HepG2 (cell line): Measurements from ENCODE around the gene CHRM5. TPM values are rescaled to one million over a fixed set of nuclear protein-coding genes. Genes with fewer than 3 reads are reported as not detected.
A peak's percentile ranks its signal among the peaks of the same experiment; 100 is the strongest.

Source experiments
- ATF1 ChIP-seq: IDR thresholded peaks from 2 replicates; pipeline ENCODE4 v1.6.1; 2016; ENCODE audit warnings: mild to moderate bottlenecking, control low read depth
- CENPX ChIP-seq: sonication (generic); formaldehyde crosslinking; IDR thresholded peaks from 2 replicates; pipeline ENCODE4 v1.9.0; 2021; ENCODE audit warnings: mild to moderate bottlenecking, missing genetic modification reagents, moderate library complexity
- KAT7 ChIP-seq: IDR thresholded peaks from 2 replicates; pipeline ENCODE4 v1.6.1; 2018; ENCODE audit warnings: borderline replicate concordance, missing compliant biosample characterization
- NR2F1 ChIP-seq, 2 experiments: fragments of 450-650 bp in 1 of 2; formaldehyde crosslinking in 1 of 2; IDR thresholded peaks; 2 replicates each; pipeline versions ENCODE4 v1.5.0 to v1.6.1; 2016 to 2020; ENCODE audit warnings: mild to moderate bottlenecking in 1 of 2, missing compliant biosample characterization in 1 of 2, missing genetic modification reagents in 1 of 2, moderate library complexity in 1 of 2
- NR2F2 ChIP-seq: IDR thresholded peaks from 2 replicates; pipeline ENCODE4 v1.6.1; 2012; ENCODE audit warnings: low read depth, inconsistent platforms, borderline replicate concordance
- NR2F6 ChIP-seq, 2 experiments: IDR thresholded peaks; 2 replicates each; pipeline ENCODE4 v1.6.1; 2016; ENCODE audit warnings: antibody characterized with exemption in 1 of 2, mild to moderate bottlenecking in 1 of 2
- RBM22 ChIP-seq: fragments of 200-400 bp; formaldehyde crosslinking; optimal IDR thresholded peaks from 2 replicates; pipeline ENCODE3; 2017; ENCODE audit warnings: mild to moderate bottlenecking, low read length, moderate library complexity
- SMYD3 ChIP-seq: sonication (generic); formaldehyde crosslinking; IDR thresholded peaks from 2 replicates; pipeline ENCODE4 v1.8.1; 2023; ENCODE audit warnings: mild to moderate bottlenecking, missing genetic modification reagents
- U2AF1 ChIP-seq: fragments of 200-400 bp; formaldehyde crosslinking; optimal IDR thresholded peaks from 2 replicates; pipeline ENCODE3; 2017; ENCODE audit warnings: mild to moderate bottlenecking, low read depth, low read length
- ZFP1 ChIP-seq: IDR thresholded peaks from 2 replicates; pipeline ENCODE4 v1.6.1; 2016
- ZNF136 ChIP-seq: sonication (generic); formaldehyde crosslinking; IDR thresholded peaks from 2 replicates; pipeline ENCODE4 v1.8.1; 2022; ENCODE audit warnings: low read depth, mild to moderate bottlenecking, moderate library complexity, missing genetic modification reagents
- ZNF619 ChIP-seq: sonication (generic); formaldehyde crosslinking; IDR thresholded peaks from 2 replicates; pipeline ENCODE4 v1.4.0; 2020; ENCODE audit warnings: mild to moderate bottlenecking, missing genetic modification reagents
- polyA plus RNA-seq, 8 experiments: library from polyadenylated mRNA; depleted of rRNA in 3 of 8; stranded (reverse) in 7 of 8; unstranded in 1 of 8; fragments of >200 nt; fragmentation: Illumina TruSeq in 4 of 8; extraction: Trizol in 4 of 8; gene quantifications; 2 replicates each; pipeline versions ENCODE4 v1.2.1 to v1.2.3, GENCODE V29; 2011 to 2016; ENCODE audit warnings: low read depth in 4 of 8, missing spikeins in 1 of 8, mixed read lengths in 1 of 8; ENCODE audit not compliant: insufficient read depth in 1 of 8
- total RNA-seq, 5 experiments: library from RNA; depleted of rRNA; stranded (reverse); fragments of >200 nt; fragmentation: Illumina TruSeq; extraction: Trizol; gene quantifications; 2 replicates each; pipeline ENCODE4 v1.2.3, GENCODE V29; 2016; ENCODE audit warnings: low read depth in 1 of 5
- TF ChIP-seq, protein P1 (sequence below): sonication (generic); formaldehyde crosslinking; IDR thresholded peaks from 2 replicates; pipeline ENCODE4 v1.4.0; 2020; ENCODE audit warnings: mild to moderate bottlenecking, missing genetic modification reagents
- TF ChIP-seq, protein P2 (sequence below): sonication (generic); formaldehyde crosslinking; IDR thresholded peaks from 2 replicates; pipeline ENCODE4 v1.8.1; 2022; ENCODE audit warnings: low read depth, mild to moderate bottlenecking, missing genetic modification reagents
- TF ChIP-seq, protein P3 (sequence below): fragments of 450-650 bp; IDR thresholded peaks from 2 replicates; pipeline ENCODE4 v1.6.1; 2017; ENCODE audit warnings: mild to moderate bottlenecking

The CHRM5 gene
- total and polyA plus RNA-seq, 2 of the 13 experiments (the other 11 are each of a cell fraction or from before 2014, with no cell fraction given) = not detected

DNA sequence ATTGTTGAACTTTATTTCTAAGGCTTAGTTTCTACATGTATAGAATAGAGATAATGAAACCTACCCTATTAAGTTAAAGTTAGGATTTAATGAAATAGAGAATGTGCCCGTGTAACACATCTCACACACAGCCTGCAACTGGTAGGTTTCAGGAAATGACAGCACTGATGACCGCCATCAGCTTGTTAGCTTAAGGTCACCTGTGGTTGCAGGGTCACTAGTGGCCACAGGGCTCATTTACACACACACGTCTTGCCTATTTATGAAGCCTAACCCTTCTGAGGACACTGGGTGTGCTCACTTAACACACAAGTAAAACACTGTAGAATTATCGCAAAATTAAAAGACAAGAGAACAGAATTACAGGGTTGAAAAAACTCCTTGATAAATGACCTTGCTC is 20.1 kb downstream of the CHRM5 start (continued):
- TF ChIP-seq SMYD3 (CRISPR knock-in tag) = no peak
- TF ChIP-seq U2AF1 = no peak
- no peak for TF ChIP-seq ZNF619 (CRISPR knock-in tag)
- TF ChIP-seq ZNF136 (CRISPR knock-in tag) = no peak
- no peak for TF ChIP-seq ATF1 (CRISPR knock-in tag)
- TF ChIP-seq, protein P1, sequence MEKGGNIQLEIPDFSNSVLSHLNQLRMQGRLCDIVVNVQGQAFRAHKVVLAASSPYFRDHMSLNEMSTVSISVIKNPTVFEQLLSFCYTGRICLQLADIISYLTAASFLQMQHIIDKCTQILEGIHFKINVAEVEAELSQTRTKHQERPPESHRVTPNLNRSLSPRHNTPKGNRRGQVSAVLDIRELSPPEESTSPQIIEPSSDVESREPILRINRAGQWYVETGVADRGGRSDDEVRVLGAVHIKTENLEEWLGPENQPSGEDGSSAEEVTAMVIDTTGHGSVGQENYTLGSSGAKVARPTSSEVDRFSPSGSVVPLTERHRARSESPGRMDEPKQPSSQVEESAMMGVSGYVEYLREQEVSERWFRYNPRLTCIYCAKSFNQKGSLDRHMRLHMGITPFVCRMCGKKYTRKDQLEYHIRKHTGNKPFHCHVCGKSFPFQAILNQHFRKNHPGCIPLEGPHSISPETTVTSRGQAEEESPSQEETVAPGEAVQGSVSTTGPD = no peak
- TF ChIP-seq, protein P2, sequence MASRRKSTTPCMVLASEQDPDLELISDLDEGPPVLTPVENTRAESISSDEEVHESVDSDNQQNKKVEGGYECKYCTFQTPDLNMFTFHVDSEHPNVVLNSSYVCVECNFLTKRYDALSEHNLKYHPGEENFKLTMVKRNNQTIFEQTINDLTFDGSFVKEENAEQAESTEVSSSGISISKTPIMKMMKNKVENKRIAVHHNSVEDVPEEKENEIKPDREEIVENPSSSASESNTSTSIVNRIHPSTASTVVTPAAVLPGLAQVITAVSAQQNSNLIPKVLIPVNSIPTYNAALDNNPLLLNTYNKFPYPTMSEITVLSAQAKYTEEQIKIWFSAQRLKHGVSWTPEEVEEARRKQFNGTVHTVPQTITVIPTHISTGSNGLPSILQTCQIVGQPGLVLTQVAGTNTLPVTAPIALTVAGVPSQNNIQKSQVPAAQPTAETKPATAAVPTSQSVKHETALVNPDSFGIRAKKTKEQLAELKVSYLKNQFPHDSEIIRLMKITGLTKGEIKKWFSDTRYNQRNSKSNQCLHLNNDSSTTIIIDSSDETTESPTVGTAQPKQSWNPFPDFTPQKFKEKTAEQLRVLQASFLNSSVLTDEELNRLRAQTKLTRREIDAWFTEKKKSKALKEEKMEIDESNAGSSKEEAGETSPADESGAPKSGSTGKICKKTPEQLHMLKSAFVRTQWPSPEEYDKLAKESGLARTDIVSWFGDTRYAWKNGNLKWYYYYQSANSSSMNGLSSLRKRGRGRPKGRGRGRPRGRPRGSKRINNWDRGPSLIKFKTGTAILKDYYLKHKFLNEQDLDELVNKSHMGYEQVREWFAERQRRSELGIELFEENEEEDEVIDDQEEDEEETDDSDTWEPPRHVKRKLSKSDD (CRISPR knock-in tag) = no peak
- TF ChIP-seq RBM22 = no peak
- no peak for TF ChIP-seq ZFP1 (CRISPR knock-in tag)
- TF ChIP-seq, protein P3, sequence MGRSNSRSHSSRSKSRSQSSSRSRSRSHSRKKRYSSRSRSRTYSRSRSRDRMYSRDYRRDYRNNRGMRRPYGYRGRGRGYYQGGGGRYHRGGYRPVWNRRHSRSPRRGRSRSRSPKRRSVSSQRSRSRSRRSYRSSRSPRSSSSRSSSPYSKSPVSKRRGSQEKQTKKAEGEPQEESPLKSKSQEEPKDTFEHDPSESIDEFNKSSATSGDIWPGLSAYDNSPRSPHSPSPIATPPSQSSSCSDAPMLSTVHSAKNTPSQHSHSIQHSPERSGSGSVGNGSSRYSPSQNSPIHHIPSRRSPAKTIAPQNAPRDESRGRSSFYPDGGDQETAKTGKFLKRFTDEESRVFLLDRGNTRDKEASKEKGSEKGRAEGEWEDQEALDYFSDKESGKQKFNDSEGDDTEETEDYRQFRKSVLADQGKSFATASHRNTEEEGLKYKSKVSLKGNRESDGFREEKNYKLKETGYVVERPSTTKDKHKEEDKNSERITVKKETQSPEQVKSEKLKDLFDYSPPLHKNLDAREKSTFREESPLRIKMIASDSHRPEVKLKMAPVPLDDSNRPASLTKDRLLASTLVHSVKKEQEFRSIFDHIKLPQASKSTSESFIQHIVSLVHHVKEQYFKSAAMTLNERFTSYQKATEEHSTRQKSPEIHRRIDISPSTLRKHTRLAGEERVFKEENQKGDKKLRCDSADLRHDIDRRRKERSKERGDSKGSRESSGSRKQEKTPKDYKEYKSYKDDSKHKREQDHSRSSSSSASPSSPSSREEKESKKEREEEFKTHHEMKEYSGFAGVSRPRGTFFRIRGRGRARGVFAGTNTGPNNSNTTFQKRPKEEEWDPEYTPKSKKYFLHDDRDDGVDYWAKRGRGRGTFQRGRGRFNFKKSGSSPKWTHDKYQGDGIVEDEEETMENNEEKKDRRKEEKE = no peak
- no peak for TF ChIP-seq KAT7 (CRISPR knock-in tag)
- TF ChIP-seq NR2F6 (IDR thresholded peaks at IDR 0.05) = peak; percentile 66
- TF ChIP-seq NR2F6 (CRISPR knock-in tag; IDR thresholded peaks at IDR 0.05) = peak; percentile 27; the same call in 1 of the 2 replicates
- TF ChIP-seq CENPX = no peak
- peak in 1 of 2 experiments; percentile 15; a peak in 1 of 4 replicates for TF ChIP-seq NR2F1 (CRISPR knock-in tag; IDR thresholded peaks at IDR 0.05)
- no peak for TF ChIP-seq NR2F2
